Measurements from ENCODE around the gene OPCML.

The OPCML gene

DNA sequence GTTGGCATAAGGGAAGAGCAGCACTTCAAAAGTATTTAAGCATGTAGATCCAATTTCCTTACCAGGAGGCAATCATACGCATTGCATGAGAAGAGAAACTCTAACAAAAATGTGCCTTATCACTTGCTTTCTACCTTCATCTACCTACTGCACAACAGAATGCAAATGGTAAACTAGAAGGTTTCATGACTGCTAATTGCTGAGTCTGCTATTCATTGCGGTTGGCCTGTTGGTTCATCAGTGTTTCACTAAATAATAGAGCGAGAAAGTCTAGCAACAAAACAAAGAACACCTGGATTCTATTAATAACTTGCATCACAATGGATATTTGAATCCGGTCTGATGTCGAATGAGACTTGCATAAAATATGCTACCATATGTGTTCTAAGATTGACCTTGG, 229.0 kb downstream of the OPCML start:
- no peaks in the 10 kb centered on the region for H3K27me3 ChIP-seq (ENCODE audit: control insufficient read depth in 1 of 2, insufficient read depth in 2 of 2, low read length in 2 of 2)
- H3K9ac ChIP-seq (ENCODE audit: low read length in 2 of 2) = no peak overlapping the region
- H3K27ac ChIP-seq (ENCODE audit: low read length) = no peak overlapping the region
- no peaks in the 10 kb centered on the region for H3K36me3 ChIP-seq (ENCODE audit: control insufficient read depth in 2 of 2, insufficient read depth in 2 of 2, low read length in 2 of 2)
- H3K4me3 ChIP-seq (ENCODE audit: low read length in 2 of 2) = no peak overlapping the region
- H3K9me3 ChIP-seq (ENCODE audit: control insufficient read depth in 2 of 2, low read length in 2 of 2) = no peaks in the 10 kb centered on the region
- H3K4me1 ChIP-seq (ENCODE audit: control insufficient read depth, insufficient read depth, low read length) = no peaks in the 10 kb centered on the region

DNA sequence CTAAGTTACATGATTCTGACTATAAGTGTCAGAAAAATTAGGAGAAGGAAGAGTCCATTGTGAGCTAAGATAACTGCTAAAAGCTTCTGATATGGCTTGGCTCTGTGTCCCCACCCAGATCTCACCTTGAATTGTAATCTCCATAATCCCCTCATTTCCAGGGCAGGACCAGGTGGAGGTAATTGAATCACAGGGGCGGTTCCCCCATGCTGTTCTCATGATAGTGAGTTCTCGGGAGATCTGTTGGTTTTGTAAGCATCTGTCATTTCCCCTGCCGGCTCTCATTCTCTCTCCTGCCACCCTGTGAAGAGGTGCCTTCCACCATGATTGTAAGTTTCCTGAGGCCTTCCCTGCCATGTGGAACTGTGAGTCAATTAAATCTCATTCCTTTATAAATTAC, 230.2 kb downstream of the OPCML start:
- H3K27me3 ChIP-seq (ENCODE audit: control insufficient read depth in 1 of 2, insufficient read depth in 2 of 2, low read length in 2 of 2) = no peaks in the 10 kb centered on the region
- no peak overlapping the region for H3K4me3 ChIP-seq (ENCODE audit: low read length in 2 of 2)
- H3K36me3 ChIP-seq (ENCODE audit: control insufficient read depth in 2 of 2, insufficient read depth in 2 of 2, low read length in 2 of 2) = no peaks in the 10 kb centered on the region
- H3K4me1 ChIP-seq (ENCODE audit: control insufficient read depth, insufficient read depth, low read length) = no peaks in the 10 kb centered on the region
- H3K9me3 ChIP-seq (ENCODE audit: control insufficient read depth in 2 of 2, low read length in 2 of 2) = no peaks in the 10 kb centered on the region
- H3K27ac ChIP-seq (ENCODE audit: low read length) = no peak overlapping the region
- H3K9ac ChIP-seq (ENCODE audit: low read length in 2 of 2) = no peak overlapping the region

DNA sequence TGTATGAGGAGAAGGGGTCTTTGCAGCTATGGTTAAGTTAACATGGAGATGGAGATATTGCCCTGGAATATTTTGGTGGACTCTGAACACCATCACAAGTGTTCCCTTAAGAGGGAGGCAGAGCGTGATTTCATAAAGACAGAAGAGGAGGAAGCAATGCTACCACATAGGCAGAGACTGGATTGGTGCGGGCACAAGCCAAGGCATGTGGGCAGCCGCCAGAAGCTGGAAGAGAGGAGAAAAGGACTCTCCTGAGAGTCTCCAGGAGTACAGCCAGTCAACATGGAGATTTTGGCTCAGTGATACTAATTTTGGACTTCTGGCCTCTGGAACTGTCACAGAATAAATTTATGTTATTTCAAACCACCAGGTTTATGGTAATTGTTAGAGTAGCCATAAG, 231.6 kb downstream of the OPCML start:
- no peaks in the 10 kb centered on the region for H3K4me1 ChIP-seq (ENCODE audit: control insufficient read depth, insufficient read depth, low read length)
- H3K27ac ChIP-seq (ENCODE audit: low read length) = no peak overlapping the region
- H3K27me3 ChIP-seq (ENCODE audit: control insufficient read depth in 1 of 2, insufficient read depth in 2 of 2, low read length in 2 of 2) = no peaks in the 10 kb centered on the region
- H3K9me3 ChIP-seq (ENCODE audit: control insufficient read depth in 2 of 2, low read length in 2 of 2) = no peaks in the 10 kb centered on the region
- no peaks in the 10 kb centered on the region for H3K36me3 ChIP-seq (ENCODE audit: control insufficient read depth in 2 of 2, insufficient read depth in 2 of 2, low read length in 2 of 2)
- H3K4me3 ChIP-seq (ENCODE audit: low read length in 2 of 2) = no peak overlapping the region
- H3K9ac ChIP-seq (ENCODE audit: low read length in 2 of 2) = no peak overlapping the region

DNA sequence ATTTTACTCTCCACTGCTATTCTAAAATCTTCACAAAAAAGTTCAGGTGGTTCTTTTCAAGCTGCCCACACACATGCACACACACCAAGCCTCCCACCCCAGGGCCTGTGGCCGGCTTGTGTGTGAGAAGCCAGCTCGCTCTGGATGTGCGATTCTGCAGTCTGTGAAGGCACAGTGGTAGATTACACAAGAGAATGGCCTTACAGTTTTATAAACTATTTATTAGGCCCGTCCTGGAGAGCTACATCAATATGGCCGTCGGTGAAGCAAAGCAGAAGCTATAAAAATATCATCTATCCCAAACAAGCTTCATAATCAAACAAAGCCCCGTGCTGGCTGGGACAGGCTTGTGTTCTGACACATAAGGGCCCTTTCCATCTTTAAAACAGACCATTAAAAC, 240.5 kb downstream of the OPCML start:
- H3K27ac ChIP-seq (ENCODE audit: low read length) = peak overlapping the region; percentile 1
- H3K9ac ChIP-seq (ENCODE audit: low read length in 2 of 2) = peak overlapping the region in 1 of 2 donors; percentile 13
- H3K27me3 ChIP-seq (ENCODE audit: control insufficient read depth in 1 of 2, insufficient read depth in 2 of 2, low read length in 2 of 2) = no peaks in the 10 kb centered on the region
- no peak overlapping the region for H3K4me3 ChIP-seq (ENCODE audit: low read length in 2 of 2)
- no peaks in the 10 kb centered on the region for H3K9me3 ChIP-seq (ENCODE audit: control insufficient read depth in 2 of 2, low read length in 2 of 2)
- H3K36me3 ChIP-seq (ENCODE audit: control insufficient read depth in 2 of 2, insufficient read depth in 2 of 2, low read length in 2 of 2) = no peaks in the 10 kb centered on the region
- H3K4me1 ChIP-seq (ENCODE audit: control insufficient read depth, insufficient read depth, low read length) = peaks cover 14% of the 10 kb centered on the region

DNA sequence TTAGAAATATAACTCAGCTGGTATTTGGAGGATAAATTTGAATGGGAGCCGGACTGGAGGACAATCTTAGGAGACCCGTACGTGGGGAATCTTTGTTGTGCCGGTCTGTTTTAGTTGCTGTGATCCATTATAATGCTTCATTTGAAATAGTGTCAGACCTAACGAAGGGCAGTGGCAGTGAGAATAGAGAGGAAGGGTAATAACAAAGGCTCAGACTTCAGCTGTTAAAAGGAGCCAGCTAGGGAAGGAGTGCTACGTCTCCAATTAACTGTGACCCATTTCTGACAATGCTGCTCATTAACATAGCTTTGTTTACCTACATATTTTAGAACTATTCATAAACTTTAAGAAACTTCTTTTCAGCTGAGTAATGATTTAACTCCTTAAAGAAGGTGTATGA, 246.9 kb downstream of the OPCML start:
- H3K36me3 ChIP-seq (ENCODE audit: control insufficient read depth in 2 of 2, insufficient read depth in 2 of 2, low read length in 2 of 2) = no peaks in the 10 kb centered on the region
- no peaks in the 10 kb centered on the region for H3K27me3 ChIP-seq (ENCODE audit: control insufficient read depth in 1 of 2, insufficient read depth in 2 of 2, low read length in 2 of 2)
- H3K9me3 ChIP-seq (ENCODE audit: control insufficient read depth in 2 of 2, low read length in 2 of 2) = no peaks in the 10 kb centered on the region
- H3K4me1 ChIP-seq (ENCODE audit: control insufficient read depth, insufficient read depth, low read length) = no peaks in the 10 kb centered on the region
- no peak overlapping the region for H3K9ac ChIP-seq (ENCODE audit: low read length in 2 of 2)
- H3K27ac ChIP-seq (ENCODE audit: low read length) = no peak overlapping the region
- no peak overlapping the region for H3K4me3 ChIP-seq (ENCODE audit: low read length in 2 of 2)

DNA sequence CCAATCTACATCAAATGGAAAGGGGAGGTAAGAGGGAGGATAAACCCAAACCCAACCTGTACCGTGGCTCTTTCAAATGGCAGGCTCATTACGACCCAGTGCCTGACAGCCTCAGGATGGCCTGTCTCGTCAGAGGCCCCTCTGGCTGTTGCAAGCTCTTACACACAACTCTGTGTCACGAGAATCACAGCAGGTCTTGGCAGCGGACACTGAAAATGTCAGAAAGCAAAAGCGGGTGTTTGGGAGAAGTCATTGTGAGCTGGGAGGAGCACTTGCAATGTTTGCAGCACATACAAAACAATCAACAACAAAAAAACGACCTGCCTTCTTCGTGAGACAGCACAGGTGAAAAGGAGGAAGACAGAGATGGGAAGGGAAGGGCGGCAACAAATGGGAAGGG, 248.1 kb downstream of the OPCML start:
- no peaks in the 10 kb centered on the region for H3K9me3 ChIP-seq (ENCODE audit: control insufficient read depth in 2 of 2, low read length in 2 of 2)
- H3K4me3 ChIP-seq (ENCODE audit: low read length in 2 of 2) = no peak overlapping the region
- H3K27me3 ChIP-seq (ENCODE audit: control insufficient read depth in 1 of 2, insufficient read depth in 2 of 2, low read length in 2 of 2) = no peaks in the 10 kb centered on the region
- no peak overlapping the region for H3K27ac ChIP-seq (ENCODE audit: low read length)
- no peak overlapping the region for H3K9ac ChIP-seq (ENCODE audit: low read length in 2 of 2)
- H3K4me1 ChIP-seq (ENCODE audit: control insufficient read depth, insufficient read depth, low read length) = no peaks in the 10 kb centered on the region
- no peaks in the 10 kb centered on the region for H3K36me3 ChIP-seq (ENCODE audit: control insufficient read depth in 2 of 2, insufficient read depth in 2 of 2, low read length in 2 of 2)

DNA sequence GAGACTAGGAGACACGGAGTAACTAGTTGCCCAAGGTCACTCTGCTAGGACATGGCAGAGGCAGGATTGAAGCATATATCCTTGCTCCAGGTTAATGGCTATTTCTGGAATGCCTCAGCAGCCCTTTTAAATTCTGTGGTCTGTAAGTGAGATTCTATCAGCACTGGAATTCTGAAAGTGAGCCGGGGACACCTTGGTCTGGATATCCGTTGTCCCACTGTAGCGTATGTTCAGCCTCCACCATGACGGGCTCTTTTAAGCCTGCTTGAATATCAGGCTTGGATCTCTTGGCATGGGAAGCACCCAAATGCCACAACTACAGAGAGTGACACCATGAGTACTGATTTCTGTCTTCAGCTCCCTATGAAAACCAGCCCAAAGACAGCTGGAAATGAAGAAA, 254.4 kb downstream of the OPCML start:
- Histone ChIP-seq H3K4me3 (ENCODE audit: low read length in 2 of 2) (no peak overlapping the region), H3K9ac (ENCODE audit: low read length in 2 of 2) (no peak overlapping the region), H3K36me3 (ENCODE audit: control insufficient read depth in 2 of 2, insufficient read depth in 2 of 2, low read length in 2 of 2) (no peaks in the 10 kb centered on the region), H3K27ac (ENCODE audit: low read length) (no peak overlapping the region), H3K4me1 (ENCODE audit: control insufficient read depth, insufficient read depth, low read length) (no peaks in the 10 kb centered on the region), H3K9me3 (ENCODE audit: control insufficient read depth in 2 of 2, low read length in 2 of 2) (no peaks in the 10 kb centered on the region), H3K27me3 (ENCODE audit: control insufficient read depth in 1 of 2, insufficient read depth in 2 of 2, low read length in 2 of 2) (peaks cover 0 to 2% of the 10 kb centered on the region in 2 donors)

DNA sequence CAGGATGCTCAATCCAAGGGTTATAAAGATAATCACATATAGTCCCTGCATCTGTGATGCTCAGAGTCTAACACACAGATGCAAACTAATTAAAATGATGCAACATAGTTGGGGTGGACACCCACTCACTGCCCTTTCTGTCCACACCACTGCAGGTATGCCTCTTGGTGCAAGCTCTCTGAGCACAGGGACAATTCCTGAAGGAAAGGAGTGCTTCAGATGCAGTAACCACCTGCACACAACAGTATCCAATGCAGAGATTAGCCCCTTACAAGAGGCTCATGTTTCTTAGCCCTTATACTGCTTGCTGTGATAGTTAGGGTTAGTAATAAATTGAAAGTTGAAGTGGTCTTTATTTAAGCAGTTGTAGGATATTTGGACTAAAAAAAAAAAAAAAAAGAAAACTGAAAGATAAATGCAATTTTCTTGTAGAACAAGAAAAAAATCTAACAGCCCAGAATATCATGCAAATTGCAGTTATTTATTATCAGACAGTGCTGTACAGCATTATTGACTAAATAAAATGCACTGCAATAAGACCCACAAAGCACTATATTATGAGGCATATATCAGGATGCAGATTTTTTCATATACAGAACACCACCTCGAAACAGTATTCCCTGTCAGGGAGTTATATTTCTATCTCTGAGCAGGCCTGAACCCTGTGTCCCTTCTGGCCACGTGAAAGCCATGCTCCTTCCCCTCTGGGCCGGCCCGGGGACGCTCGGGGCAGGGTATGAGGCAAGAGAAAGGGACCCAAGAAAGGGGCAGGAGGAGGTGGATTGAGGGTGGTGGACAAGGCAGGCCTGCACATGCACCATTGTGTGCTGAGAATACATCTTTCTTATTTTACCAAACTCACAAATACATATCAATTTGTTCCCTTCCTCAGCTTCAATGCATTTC, 260.2 kb downstream of the OPCML start:
- Histone ChIP-seq H3K4me1 (ENCODE audit: control insufficient read depth, insufficient read depth, low read length) (no peaks in the 10 kb centered on the region), H3K9ac (ENCODE audit: low read length in 2 of 2) (no peak overlapping the region), H3K27me3 (ENCODE audit: control insufficient read depth in 1 of 2, insufficient read depth in 2 of 2, low read length in 2 of 2) (no peaks in the 10 kb centered on the region), H3K9me3 (ENCODE audit: control insufficient read depth in 2 of 2, low read length in 2 of 2) (no peaks in the 10 kb centered on the region), H3K4me3 (ENCODE audit: low read length in 2 of 2) (no peak overlapping the region), H3K27ac (ENCODE audit: low read length) (no peak overlapping the region), H3K36me3 (ENCODE audit: control insufficient read depth in 2 of 2, insufficient read depth in 2 of 2, low read length in 2 of 2) (no peaks in the 10 kb centered on the region)

DNA sequence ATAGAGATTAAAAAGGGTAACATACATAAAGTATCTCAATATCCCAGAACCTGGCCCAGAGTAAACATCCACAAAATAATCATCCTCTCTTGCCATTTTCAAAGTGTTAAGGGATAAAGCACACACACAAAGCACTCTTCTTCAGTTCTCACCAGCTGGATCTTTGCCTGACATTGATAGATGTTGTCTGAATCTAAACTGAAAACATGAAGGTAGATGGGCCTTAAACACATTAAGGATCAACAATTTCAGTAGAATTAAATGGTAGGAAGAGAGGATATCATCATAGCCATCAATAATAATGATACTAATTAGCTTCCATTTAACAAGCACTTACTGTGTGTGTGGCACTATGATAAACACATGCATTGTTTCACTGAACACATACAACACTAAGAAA, 261.1 kb downstream of the OPCML start:
- no peak overlapping the region for H3K9ac ChIP-seq (ENCODE audit: low read length in 2 of 2)
- no peaks in the 10 kb centered on the region for H3K27me3 ChIP-seq (ENCODE audit: control insufficient read depth in 1 of 2, insufficient read depth in 2 of 2, low read length in 2 of 2)
- no peaks in the 10 kb centered on the region for H3K36me3 ChIP-seq (ENCODE audit: control insufficient read depth in 2 of 2, insufficient read depth in 2 of 2, low read length in 2 of 2)
- no peaks in the 10 kb centered on the region for H3K4me1 ChIP-seq (ENCODE audit: control insufficient read depth, insufficient read depth, low read length)
- H3K4me3 ChIP-seq (ENCODE audit: low read length in 2 of 2) = no peak overlapping the region
- no peaks in the 10 kb centered on the region for H3K9me3 ChIP-seq (ENCODE audit: control insufficient read depth in 2 of 2, low read length in 2 of 2)
- H3K27ac ChIP-seq (ENCODE audit: low read length) = no peak overlapping the region

DNA sequence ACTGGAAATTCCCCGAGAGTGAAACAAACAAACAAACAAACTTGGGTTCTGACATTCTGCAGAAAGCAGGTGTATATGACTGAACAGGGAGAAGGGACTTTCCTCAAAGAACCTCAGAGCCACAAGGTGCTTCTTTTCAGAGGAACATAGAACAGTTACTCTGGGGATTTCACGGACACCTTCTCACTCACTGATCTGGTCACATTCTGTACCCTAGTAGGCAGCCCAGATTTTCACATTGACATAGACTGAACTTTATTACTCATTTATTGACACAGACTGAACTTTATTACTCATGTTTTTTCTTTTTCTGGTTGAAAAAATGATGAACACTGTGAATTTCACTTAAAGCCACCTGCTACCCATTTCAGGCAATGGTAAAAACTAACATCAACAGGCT, 263.0 kb downstream of the OPCML start:
- Histone ChIP-seq H3K9ac (ENCODE audit: low read length in 2 of 2) (no peak overlapping the region), H3K27ac (ENCODE audit: low read length) (no peak overlapping the region), H3K27me3 (ENCODE audit: control insufficient read depth in 1 of 2, insufficient read depth in 2 of 2, low read length in 2 of 2) (peaks cover 0 to 3% of the 10 kb centered on the region in 2 donors), H3K4me3 (ENCODE audit: low read length in 2 of 2) (no peak overlapping the region), H3K36me3 (ENCODE audit: control insufficient read depth in 2 of 2, insufficient read depth in 2 of 2, low read length in 2 of 2) (no peaks in the 10 kb centered on the region), H3K9me3 (ENCODE audit: control insufficient read depth in 2 of 2, low read length in 2 of 2) (no peaks in the 10 kb centered on the region), H3K4me1 (ENCODE audit: control insufficient read depth, insufficient read depth, low read length) (no peaks in the 10 kb centered on the region)

DNA sequence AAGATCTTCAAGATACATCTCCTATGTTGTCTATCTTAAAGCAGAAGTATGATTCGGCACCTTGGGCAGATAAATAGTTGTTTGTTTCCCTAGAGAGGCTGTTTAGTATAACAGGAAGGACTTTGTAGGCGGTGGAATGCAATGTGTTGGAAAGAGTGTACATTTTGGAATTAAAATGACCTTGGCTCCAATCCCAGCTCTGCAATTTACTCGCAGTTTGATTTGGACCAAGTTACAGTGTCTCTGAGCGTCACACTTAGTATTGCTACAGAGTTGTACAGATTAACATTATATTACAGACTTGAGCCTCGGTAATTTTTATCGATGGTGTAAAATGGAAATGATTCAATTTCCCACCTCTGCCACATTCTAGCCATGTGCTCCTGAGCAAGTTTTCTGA, 265.3 kb downstream of the OPCML start:
- H3K4me3 ChIP-seq (ENCODE audit: low read length in 2 of 2) = no peak overlapping the region
- H3K9ac ChIP-seq (ENCODE audit: low read length in 2 of 2) = no peak overlapping the region
- no peaks in the 10 kb centered on the region for H3K4me1 ChIP-seq (ENCODE audit: control insufficient read depth, insufficient read depth, low read length)
- H3K36me3 ChIP-seq (ENCODE audit: control insufficient read depth in 2 of 2, insufficient read depth in 2 of 2, low read length in 2 of 2) = no peaks in the 10 kb centered on the region
- no peak overlapping the region for H3K27ac ChIP-seq (ENCODE audit: low read length)
- no peaks in the 10 kb centered on the region for H3K9me3 ChIP-seq (ENCODE audit: control insufficient read depth in 2 of 2, low read length in 2 of 2)
- peaks cover 0 to 3% of the 10 kb centered on the region in 2 donors for H3K27me3 ChIP-seq (ENCODE audit: control insufficient read depth in 1 of 2, insufficient read depth in 2 of 2, low read length in 2 of 2)

All from stomach smooth muscle (tissue), 2 donors.